HG03064 (cell line): ENCODE results near the gene ATXN1.
A peak's percentile ranks its signal among the peaks of the same experiment; 100 is the strongest.

ENCODE experiments used
- ATAC-seq: cut with Tn5 transposase; IDR thresholded peaks from one replicate; pipeline ENCODE4 v1.9.1; 2021; ENCODE audit warnings: low read depth; ENCODE audit not compliant: unreplicated experiment

Gene ATXN1

DNA sequence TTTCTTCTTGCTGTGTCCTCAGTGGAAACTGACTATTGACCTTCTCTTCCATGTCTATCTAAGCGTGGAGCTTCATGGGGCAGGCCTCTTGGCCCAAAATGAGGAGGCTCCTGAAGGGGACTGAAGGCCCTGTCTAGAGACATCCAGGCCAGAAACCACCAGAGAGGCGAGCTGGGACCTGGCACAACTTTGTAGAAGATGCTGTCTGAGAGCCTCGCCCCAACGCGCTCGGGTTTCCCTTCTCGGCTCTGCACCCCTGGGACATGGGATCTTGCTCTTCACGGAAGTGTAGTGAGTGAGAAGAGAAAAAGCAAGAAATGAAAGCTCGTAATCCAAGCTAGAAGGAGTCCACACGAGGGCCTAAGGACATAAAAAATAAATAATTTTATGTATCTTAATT lies 426.1 kb downstream of the ATXN1 start:
- no peak for ATAC-seq

DNA sequence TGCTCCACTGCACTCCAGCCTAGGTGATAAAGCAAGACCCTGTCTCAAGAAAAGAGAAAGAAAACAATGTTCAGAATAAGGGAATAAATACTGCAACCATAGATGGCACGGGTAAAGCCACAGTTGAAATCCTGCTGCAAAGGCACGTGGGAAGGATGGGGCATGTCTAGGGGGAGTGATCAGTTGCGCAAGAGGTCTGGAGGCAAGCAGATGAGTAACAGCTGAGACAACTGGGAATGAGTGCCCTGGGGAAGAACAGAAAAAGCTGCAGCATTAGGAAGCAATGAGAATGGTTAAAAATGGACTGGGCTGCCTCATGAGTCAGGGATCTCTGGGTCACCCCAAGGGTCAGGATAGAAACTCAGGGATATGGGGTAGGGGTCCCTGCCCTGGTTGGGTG lies 426.6 kb downstream of the ATXN1 start:
- ATAC-seq = no peak

DNA sequence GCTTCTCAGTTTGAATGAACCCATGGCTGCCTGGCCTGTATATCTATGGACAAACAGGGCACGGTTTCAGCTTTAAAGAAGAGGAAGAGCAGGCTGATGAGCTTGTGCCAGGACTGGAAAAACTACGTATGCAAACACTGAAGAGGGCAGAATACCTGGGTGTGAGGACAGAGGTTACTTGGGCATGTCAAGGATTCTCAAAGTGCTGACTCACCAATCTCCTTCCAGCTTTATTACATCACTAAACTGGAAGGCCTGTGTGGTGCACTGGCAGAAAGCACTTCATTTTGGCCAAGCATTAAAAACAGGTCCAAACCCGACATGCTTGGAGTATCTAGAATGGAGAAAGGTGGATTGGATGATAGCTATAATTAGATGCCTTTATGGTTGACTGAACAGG lies 427.7 kb downstream of the ATXN1 start:
- ATAC-seq = no peak

DNA sequence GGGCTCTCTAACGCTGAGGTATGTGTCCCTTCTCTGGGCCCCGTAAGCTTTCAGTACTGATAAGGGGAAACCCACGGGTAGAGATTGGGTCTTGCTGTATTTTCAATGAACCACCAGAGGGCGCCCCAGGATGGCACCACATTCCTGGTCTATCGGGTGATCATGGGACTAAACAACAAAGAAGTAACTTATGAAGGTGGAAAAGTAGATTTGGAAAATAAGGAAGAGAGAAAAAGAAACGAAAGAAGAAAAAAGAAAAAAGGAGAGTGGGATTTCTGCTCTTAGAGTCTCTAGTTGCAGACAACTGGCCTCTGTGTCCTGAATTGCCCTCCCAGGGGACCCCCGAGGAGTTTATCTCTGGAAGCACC lies 429.1 kb downstream of the ATXN1 start:
- peak; percentile 65 for ATAC-seq

DNA sequence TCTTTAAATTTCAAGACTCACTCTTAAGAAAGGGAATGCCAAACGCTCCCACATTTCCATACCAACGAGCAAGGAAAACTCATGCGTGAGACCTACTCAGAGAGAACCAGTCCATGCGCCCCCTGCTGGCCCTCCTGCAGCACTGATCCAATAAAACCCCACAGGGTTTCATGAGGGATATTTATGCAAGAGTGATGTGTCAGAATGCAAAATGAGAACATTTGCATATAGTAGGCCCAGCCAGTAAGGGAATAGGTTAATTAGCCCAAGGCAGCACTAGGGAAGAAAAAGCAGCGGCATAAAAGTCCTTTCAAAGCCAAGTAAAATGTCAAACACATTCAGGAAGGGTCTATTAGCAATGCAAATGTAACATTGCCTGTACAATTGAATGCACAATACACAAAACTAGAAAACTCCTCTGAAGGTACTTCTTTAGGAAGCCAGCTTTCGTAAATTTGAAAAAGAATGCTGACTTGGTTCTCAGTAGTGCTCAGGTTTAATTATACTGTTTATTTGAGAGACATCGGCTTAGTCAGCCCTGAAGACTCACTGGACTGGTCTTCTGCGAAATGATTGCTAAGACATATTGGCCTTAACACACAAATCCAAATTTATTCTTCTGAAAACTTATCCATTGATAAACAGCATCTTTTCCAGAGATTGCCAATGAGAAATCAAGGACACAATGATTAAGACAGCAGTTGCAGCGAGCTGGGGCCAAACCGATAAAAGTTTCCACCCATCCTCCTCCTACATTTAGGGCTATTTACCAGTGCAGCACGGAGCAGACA lies 429.7 kb downstream of the ATXN1 start:
- ATAC-seq = no peak

DNA sequence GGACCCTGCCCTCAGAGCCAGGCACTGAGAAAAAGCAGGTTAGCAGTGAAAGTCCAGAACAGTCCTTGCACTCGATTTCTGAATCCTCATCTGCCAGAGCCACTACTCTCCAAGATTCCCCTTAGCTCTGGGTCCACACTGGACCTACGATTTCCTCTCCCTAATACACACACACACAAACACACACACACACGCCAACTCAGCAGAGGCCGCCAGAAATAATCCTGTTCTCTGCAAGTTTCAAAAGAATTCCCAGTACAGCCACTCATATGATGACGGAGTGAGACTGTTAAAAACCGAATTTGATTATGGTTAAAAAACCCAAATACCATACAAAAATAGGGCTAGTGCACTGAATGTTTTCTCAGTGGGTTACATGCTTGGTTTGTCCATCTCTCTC lies 432.0 kb downstream of the ATXN1 start:
- no peak for ATAC-seq

DNA sequence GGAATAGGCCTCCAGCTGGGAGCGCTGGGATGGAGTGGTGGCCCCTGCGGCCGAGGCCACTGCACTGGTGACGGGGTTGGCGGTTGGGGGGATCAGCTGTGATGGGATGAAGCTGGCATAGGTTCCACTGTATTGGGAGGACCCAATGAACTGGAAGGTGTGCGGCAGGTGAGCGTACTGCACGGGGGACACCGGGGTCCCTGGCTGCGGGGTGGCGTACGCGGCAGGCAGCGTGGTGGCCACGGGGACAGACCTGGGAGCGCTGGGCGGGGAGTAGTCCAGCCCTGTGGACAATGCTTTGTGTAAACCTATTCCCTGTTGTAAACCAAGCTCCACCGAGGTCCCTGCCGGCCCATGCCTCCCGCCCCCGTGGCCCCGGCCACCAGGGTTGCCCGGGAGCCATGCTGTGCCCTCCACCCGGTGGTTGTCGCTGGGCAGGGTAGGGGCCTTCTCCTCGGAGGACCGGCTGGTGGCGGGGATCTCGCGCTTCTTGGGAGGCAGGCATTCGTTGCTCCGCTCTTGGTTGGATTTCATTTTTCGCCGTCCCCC lies 433.4 kb downstream of the ATXN1 start:
- no peak for ATAC-seq

DNA sequence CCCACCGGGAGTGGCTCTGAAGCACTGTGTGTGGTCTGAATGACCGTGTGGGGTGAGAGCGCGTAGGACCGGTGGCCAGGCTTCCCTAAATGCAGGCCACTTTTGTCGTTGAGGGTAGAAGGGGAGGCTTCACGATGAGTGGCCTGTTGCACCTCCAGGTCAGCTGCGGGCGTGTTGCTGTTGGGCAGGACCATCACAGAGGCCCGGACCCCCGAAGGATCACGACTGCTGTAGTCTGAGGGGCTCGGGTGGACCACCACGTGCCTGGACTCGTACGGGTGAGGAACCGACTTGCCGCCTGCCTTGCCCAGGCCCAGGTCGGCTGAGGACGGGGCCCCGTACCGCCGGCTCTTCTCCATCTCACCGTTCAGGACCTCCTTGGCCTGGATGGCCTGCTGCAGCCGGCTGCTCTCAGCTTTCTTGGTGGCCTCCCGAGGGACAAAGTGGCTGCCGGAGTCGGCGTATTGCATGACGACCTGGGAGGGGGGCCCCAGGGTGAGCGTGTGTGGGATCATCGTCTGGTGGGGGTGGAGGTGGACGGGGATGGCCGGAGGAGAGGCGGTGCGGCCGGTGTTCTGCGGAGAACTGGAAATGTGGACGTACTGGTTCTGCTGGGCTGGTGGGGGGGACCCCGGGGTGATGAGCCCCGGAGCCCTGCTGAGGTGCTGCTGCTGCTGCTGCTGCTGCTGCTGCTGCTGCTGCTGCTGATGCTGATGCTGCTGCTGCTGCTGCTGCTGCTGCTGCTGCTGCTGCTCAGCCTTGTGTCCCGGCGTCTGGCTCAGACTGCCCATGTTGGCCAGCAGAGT lies 434.1 kb downstream of the ATXN1 start:
- no peak for ATAC-seq

DNA sequence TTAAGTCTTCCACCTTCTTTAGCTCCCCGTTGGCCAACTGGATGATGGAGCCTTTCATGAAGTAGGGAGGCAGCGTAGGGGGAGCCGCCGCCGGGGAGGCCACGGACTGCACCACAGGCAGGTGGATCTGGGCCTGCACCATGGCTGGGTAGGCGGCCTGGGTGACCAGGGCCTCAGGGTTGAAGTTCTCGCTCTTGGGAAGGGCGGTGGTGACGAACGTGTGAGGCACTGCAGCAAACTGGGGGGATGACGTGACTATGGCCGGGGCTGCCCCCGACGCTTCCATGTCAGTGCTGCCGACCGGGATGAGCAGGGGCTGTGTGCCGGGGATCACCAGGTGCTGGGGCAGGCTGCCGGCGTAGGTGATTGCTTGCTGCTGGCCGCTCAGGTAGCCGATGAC lies 434.7 kb downstream of the ATXN1 start:
- no peak for ATAC-seq

DNA sequence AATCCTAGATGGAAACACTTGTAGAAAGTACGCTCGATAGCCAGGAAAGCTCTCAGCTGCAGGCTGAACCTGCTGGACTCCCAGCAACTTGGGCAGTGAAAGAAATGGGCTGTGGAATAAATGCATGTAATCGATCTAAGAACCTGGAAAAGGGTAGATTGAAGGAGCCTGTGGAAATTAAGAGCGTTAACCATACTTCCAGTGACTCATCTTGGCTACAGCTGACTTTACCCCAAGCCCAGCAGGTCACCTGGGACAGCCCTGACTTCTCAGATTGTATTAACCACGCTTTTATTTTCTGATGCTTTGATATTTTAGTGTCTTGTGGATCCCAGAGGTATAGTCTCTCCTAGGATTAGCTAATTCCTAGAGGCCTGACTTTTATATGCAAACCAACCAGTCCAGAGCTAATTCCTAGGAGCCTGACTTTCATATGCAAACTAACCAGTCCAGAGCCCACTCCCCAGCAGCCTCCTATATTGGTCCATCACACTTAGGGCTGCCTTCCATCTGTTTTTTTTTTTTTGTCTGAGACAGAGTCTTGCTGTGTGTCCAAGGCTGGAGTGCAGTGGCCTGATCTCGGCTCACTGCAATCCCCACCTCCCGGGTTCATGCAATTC lies 436.5 kb downstream of the ATXN1 start:
- no peak for ATAC-seq

DNA sequence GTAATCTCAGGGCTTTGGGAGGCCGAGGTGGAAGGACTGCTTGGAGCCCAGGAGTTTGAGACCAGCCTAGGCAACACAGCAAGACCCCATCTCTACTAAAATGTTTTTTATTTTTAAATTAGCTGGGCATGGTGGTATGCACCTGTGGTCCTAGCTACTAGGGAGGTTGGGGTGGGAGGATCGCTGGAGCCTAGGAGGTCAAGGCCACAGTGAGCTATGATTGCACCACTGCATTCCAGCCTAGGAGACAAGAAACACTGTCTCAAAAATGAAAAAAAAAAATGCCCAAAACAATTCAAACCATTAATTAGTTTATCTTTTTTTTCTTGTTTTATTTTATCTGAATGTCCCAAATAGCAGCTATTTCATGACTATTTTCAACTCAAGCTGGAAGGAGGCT lies 437.1 kb downstream of the ATXN1 start:
- no peak for ATAC-seq

DNA sequence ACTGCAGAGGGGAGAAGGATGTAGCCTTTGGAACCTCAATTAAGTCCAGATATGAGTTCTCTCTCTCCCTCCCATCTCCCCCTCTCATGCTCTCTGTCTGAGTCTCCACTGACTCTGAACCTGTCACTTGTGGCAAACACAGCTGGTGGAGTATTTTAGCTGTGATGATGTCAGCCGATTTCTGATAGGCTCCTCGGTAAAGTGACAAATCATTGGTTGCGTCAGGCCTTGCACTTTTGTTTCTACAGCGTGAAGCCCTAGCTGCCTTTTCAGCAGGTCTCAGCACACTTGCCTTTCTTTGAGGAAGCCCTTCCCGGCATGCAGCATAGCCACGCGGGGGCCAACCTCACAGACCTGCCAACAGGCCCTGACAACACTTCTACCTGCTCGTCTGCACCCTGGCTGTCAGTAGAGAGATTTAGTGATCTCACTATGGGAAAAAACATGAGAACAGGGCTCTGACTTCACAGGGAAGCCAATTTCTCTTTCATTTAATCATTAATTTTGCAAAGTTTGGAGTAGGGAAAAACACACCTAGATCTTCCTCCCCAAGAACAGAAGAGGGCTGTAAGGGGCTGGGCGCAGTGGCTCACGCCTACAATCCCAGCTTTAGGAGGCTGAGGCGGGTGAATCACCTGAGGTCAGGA lies 438.5 kb downstream of the ATXN1 start:
- ATAC-seq = peak; percentile 70

DNA sequence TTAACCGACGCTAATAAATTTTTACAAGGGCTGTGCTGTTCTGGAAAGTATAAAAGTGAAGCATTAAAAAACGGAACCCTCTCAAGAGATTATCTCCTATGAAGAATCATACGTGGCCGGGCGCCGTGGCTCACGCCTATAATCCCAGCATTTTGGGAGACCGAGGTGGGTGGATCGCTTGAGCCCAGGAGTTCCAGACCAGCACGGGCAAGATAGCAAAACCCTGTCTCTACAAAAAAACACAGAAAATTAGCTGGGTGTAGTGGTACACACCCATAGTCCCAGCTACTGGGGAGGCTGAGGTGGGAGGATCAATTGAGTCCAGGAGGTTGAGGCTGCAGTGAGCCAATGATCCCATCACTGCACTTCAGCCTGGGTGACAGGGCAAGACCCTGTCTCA lies 439.4 kb downstream of the ATXN1 start:
- ATAC-seq = no peak

DNA sequence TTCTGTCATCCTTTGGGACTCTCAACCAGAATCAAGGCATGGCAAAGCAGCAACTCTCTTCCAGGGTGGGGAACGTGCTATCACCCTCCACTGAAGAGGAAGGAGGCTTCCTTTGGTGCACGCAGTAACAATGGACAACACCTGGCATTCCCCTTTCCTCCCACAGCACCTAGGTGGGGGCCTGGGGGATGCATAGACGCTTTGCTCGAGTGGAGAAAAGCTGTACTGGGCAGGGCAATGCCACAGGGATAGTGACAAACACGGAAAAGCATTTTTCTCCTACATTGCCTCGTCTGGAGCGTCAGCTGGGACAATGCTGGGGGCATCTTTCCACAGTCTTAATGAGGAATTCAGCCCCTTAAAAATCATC lies 439.9 kb downstream of the ATXN1 start:
- ATAC-seq = no peak

DNA sequence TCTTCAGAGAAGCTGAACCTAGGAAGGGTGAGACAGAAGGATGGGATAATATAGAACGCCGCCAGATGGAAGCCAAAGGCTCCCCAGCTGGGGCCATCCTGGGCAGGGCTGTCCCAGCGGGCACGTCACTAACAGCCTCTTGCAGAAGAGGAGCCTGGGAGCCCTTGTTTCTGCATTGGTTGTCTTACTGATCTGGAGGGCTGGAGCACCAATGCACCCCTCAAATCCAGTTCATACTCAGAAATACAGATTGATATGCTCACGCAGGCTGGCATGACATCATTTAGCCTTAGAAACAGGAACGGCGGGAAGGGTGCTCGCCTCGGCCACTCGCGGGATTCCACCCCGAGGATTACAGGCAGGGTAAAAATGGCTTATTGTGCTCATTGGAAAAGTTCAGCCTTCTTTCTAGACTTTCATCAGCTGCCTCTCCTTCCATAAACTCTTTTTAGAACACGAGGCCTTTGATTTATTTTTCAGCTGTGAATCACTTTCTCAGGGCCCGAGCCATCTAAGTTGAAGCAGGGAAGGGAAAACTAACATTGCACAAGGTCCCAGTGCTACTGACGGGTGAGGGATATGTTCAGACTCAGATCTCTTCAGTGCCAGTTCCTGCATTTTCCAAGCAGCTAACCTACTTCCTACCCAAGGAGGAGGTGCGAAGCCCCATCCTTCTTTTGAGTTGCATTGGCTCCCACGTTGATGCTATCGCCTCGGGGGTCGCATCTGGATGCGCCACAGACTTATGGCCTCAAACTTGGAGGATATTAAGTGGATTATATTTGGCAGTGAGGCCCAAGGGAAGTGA lies 440.5 kb downstream of the ATXN1 start:
- ATAC-seq = no peak

DNA sequence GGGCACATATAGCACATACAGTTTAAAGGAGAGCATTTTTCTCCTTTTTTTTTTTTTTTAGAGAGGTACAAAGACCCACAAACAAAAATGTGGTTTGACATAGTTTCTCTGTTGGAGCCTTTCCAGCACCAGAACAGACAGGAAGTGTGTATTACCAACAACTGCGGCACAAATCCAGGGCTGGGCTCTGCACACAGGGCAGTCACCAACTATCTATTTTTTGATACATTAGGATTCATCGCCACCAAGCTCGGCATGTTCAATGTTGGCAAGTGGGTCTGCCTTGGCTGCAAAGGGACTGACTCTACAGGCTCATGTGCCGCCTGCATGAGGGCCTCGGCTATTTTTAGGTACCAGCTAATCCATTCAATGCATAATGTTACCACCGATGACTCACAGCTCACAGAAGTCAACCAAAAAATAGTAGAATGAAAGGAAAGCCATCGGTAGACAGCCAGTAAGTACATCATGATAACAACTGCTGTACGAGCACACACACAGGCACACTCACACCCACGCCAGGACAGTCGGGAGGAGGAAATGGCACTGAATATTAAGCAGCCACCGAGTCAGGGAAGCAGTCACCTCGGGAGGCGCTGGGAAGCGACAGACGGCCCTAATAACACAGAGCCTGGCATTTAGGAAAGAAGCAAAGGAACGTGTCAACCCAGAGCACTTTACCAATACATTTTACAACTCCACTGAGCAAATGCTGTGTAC lies 441.3 kb downstream of the ATXN1 start:
- peak; percentile 51 for ATAC-seq

DNA sequence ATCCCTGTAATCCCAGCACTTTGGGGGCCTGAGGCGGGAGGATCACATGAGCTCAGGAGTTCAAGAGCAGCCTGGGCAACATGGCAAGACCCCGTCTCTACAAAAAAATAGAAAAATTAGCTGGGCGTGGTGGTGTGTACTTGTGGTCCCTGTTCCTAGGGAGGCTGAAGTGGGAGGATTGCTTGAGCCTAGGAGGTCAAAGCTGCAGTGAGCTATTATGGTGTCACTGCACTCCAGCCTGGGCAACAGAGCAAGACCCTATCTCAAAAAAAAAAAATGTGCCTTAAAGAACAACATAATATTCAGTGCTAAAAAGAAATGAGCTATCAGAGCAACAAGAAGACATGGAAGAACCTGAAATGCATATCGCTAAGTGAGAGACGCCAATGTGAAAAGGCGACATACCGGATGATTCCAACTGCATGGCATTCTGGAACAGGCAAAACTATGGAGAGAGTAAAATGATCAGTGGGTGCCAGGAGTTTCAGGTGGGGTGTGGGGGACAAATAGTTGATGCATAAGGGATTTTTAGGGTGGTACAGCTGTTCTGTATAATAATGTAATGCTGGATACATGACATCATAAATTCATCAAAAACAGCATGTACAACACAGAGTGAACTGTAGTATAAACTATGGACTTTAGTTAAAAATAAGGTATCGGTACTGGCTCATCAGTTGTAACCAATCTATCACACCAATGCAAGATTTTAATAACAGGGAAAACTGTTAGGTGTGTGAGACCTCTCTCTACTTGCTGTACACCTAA lies 442.1 kb downstream of the ATXN1 start:
- no peak for ATAC-seq

DNA sequence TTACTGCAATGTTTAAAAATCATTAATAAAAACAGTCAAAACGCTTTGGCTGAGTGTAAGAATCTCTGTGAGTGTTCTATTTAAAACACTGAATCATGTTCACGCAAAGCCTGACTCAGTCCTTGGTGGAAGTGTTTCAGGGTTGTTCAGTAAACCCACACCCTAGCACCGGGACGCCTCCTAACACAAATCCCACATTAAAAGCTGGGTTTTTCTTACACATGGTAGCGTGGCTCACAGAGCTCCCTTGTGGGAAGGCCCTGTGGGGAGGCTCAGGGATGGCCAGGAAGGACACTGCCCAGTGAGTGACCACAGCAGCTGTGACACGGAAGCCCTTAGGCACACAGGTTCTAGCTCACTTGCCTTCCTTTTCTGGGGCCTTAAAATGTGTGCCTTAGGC lies 442.7 kb downstream of the ATXN1 start:
- ATAC-seq = no peak

DNA sequence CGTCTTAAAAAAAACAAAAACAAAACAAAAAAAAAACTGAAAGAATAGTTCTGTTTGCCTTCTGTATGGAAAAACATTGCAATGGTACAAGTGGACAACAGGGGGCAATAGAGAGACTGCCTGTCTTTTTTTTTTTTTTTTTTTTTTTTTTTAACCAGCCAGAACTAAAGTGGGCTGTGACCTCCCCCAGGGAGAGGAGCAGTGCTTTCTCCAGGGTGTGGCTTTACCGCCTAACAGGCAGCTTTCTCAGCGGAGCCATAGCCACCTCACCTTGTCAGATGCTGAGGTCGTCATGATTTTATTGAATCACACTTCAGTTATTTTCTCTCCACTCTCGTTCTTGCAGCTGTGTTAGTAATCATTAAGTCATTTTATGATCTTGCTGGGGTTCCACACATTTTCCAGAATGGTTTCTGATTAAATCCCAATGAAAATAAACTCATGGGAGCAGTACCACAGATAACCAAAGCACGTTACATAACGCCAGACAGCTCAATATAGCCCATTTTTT lies 444.5 kb downstream of the ATXN1 start:
- ATAC-seq = no peak
